ENCODE results near the gene BRDT.

BRDT gene

DNA sequence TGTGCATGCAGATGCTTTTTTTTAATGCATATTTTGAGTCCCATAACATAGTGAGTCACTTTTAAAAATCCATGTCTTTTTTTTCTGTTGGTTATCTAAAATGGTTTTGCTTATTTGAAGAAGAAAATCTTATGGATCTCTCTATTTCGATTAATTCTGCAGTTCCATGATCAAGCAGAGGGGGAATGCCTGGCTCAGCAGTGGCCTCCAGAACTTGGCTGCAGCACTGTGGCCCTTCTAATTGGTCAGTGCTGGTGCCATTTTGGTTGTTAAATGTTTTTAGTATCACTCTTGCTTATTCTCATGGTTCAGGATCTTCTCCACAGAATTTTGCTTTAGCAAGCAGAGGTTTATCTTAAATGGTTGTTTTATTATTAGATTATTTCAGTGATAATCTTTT lies 91.8 kb downstream of the BRDT start:
- no peak for DNase-seq (ENCODE audit: extremely low spot score)
- no peak for TF ChIP-seq LEF1 (IDR thresholded peaks at IDR 0.05; ENCODE audit: borderline replicate concordance)
- TF ChIP-seq TARDBP (IDR thresholded peaks at IDR 0.05), result no peak
- no peak for TF ChIP-seq SP1 (IDR thresholded peaks at IDR 0.05)
- TF ChIP-seq SUZ12 (IDR thresholded peaks at IDR 0.05), result no peak
- POLR2A ChIA-PET, result no interaction called here
- CTCF ChIA-PET, result no interaction called here

DNA sequence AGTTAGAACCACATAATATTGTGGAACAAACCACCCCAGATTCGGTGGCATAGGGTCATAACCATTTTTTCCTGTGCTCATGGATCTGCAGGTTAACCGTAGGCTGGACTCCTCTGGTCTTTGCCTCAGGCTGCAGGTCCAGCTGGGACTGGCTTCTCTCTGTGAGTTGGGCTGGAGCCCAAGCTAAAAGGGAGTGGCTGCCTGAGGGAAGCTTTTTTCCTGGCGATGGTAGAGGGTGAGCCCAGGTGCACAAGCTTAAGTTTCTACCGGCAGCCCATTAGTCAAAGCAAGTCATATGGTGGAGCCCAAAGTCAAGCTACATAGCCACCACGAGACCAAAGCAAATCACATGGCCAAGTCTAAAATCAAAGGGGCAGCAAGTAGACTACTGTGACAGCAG lies 94.4 kb downstream of the BRDT start:
- no peak for DNase-seq (ENCODE audit: extremely low spot score)
- TF ChIP-seq SP1 (IDR thresholded peaks at IDR 0.05), result no peak
- TF ChIP-seq L3MBTL2 (conservative IDR thresholded peaks at IDR 0.05), result no peak
- no peak for TF ChIP-seq ARNT (IDR thresholded peaks at IDR 0.05)
- no peak for TF ChIP-seq ZNF384 (IDR thresholded peaks at IDR 0.05)
- TF ChIP-seq ELF4 (IDR thresholded peaks at IDR 0.05), result no peak
- no peak for TF ChIP-seq FOXM1 (IDR thresholded peaks at IDR 0.05; ENCODE audit: borderline replicate concordance)
- TF ChIP-seq FOXA1 (IDR thresholded peaks at IDR 0.05), result no peak
- TF ChIP-seq BHLHE40 (IDR thresholded peaks at IDR 0.05; ENCODE audit: borderline replicate concordance), result no peak
- no peak for TF ChIP-seq HDGF (IDR thresholded peaks at IDR 0.05; ENCODE audit: borderline replicate concordance)
- ChIA-PET CTCF (no interaction called here), POLR2A (no interaction called here)

- DNase-seq (ENCODE audit: extremely low spot score), result no peak
- ChIA-PET CTCF (no interaction called here), POLR2A (no interaction called here)
- TF ChIP-seq ZNF384 (IDR thresholded peaks at IDR 0.05) (no peak), FOXM1 (IDR thresholded peaks at IDR 0.05; ENCODE audit: borderline replicate concordance) (no peak), FOXK2 (IDR thresholded peaks at IDR 0.05) (no peak), SP1 (IDR thresholded peaks at IDR 0.05) (no peak), PKNOX1 (IDR thresholded peaks at IDR 0.05) (no peak), FOXA1 (IDR thresholded peaks at IDR 0.05) (no peak), HDGF (IDR thresholded peaks at IDR 0.05; ENCODE audit: borderline replicate concordance) (no peak), CTBP1 (IDR thresholded peaks at IDR 0.05; ENCODE audit: borderline replicate concordance) (no peak), ELF4 (IDR thresholded peaks at IDR 0.05) (no peak), BHLHE40 (IDR thresholded peaks at IDR 0.05; ENCODE audit: borderline replicate concordance) (no peak), ARNT (IDR thresholded peaks at IDR 0.05) (no peak), L3MBTL2 (conservative IDR thresholded peaks at IDR 0.05) (no peak), SUZ12 (IDR thresholded peaks at IDR 0.05) (no peak), TARDBP (IDR thresholded peaks at IDR 0.05) (no peak), NFRKB (IDR thresholded peaks at IDR 0.05) (no peak), LEF1 (IDR thresholded peaks at IDR 0.05; ENCODE audit: borderline replicate concordance) (no peak)
These were observed 96.7 kb downstream of the BRDT start for GRCh38 chr1:92045766-92046495.

GRCh38 chr1:92051948-92052347 lies 102.7 kb downstream of the BRDT start:
- no peak for TF ChIP-seq TARDBP (IDR thresholded peaks at IDR 0.05)
- TF ChIP-seq FOXK2 (IDR thresholded peaks at IDR 0.05), result no peak
- no peak for TF ChIP-seq L3MBTL2 (conservative IDR thresholded peaks at IDR 0.05)
- no peak for TF ChIP-seq FOXA1 (IDR thresholded peaks at IDR 0.05)
- no peak for TF ChIP-seq ELF4 (IDR thresholded peaks at IDR 0.05)
- no peak for TF ChIP-seq PKNOX1 (IDR thresholded peaks at IDR 0.05)
- TF ChIP-seq ZNF384 (IDR thresholded peaks at IDR 0.05), result no peak
- TF ChIP-seq LEF1 (IDR thresholded peaks at IDR 0.05; ENCODE audit: borderline replicate concordance), result no peak
- TF ChIP-seq ARNT (IDR thresholded peaks at IDR 0.05), result no peak
- TF ChIP-seq CTBP1 (IDR thresholded peaks at IDR 0.05; ENCODE audit: borderline replicate concordance), result no peak
- TF ChIP-seq BHLHE40 (IDR thresholded peaks at IDR 0.05; ENCODE audit: borderline replicate concordance), result no peak
- no peak for TF ChIP-seq HDGF (IDR thresholded peaks at IDR 0.05; ENCODE audit: borderline replicate concordance)
- TF ChIP-seq FOXM1 (IDR thresholded peaks at IDR 0.05; ENCODE audit: borderline replicate concordance), result no peak
- no peak for TF ChIP-seq SP1 (IDR thresholded peaks at IDR 0.05)
- TF ChIP-seq SUZ12 (IDR thresholded peaks at IDR 0.05), result no peak
- no peak for TF ChIP-seq NFRKB (IDR thresholded peaks at IDR 0.05)
- CTCF ChIA-PET, result interaction anchor here (0.6 to 1.0 kb wide), 2 partner anchors 18 to 564 kb away, joined by 3 read pairs; no protein-coding TSS in a partner anchor
- POLR2A ChIA-PET, result no interaction called here
- DNase-seq (ENCODE audit: extremely low spot score), result no peak
